ENCODE measurements around the gene PAX7. TPM values are rescaled to one million over a fixed set of nuclear protein-coding genes. Genes with fewer than 3 reads are reported as not detected.

Gene PAX7
- polyA plus RNA-seq, 1 of the 3 experiments (the other 2 are of a cell fraction), result not detected

DNA sequence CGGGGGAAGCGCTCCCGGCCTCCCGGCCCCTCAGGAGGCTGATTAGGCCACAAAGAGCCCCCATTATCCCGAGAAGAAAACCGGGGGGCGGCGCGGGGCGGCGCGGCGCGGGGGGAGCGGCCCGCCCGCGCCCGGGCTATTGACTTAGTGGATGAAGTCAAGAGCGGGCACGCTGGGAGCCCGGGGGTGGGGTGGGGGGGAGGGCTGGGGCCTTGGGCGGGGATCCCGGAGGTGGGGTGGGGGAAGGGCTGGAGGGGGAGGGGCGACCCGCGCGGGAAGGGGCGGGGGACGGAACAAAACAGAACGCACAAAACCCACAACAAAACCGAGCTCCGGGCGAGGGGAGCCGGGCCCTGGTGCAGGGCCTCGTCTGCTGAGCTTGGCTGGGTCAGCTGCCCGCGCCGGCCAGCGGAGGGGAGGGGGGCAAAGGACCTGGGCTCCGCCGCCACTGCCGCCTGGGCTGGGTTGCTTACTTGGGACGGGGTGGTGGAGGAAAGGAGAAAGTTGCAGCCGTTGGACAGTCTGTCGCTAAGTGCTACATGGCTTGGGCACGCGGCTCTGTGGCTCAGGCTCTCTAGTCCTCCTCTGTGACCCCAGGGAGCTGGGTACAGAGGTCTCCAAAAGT lies 16.3 kb downstream of the PAX7 start:
- no peak overlapping the region for H2AFZ ChIP-seq (ENCODE audit: low read depth)

DNA sequence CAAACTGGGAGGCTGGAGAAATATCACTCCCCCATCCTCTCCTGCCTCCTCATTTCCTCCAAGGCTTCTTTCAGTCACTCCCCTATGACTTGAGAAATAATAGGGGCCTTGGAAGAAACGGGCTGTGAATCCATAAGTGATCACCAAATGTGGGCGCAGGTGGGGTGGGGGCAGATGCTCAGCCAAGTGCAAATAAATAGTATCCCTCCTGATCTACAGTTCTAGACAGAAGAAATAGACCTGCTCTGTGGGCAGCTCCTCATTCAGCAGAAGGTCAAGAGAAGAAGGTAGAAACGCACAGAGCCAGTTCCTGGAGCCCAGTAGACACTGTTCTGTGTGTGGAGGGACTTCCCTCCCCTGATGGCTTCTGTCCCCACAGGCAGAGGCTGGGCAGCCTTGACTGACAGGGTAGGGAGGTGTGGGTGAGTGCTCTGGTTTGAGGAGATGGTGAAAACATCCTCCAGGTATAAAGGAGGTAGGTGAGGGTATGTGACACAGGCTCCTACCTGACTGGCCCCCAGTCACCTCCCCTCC lies 17.1 kb downstream of the PAX7 start:
- Histone ChIP-seq H3K79me2 (ENCODE audit: insufficient read depth) (no peaks in the 10 kb centered on the region), H3K9ac (no peak overlapping the region), H3K9me3 (no peaks in the 10 kb centered on the region), H3K4me1 (ENCODE audit: control insufficient read depth in 1 of 2, insufficient read depth in 2 of 2, low read depth in 1 of 2, low read length in 1 of 2) (no peaks in the 10 kb centered on the region), H3K4me3 (ENCODE audit: low read depth in 2 of 2, low read length in 1 of 2) (no peak overlapping the region), H3K27me3 (ENCODE audit: insufficient read depth) (peaks cover 60% of the 10 kb centered on the region), H3K27ac (ENCODE audit: low read depth in 2 of 2, low read length in 1 of 2) (no peak overlapping the region), H3K36me3 (replicated peaks in 1 of 2; ENCODE audit: control insufficient read depth in 1 of 2, insufficient read depth in 2 of 2, low read length in 1 of 2) (no peaks in the 10 kb centered on the region), H2AFZ (ENCODE audit: low read depth) (no peak overlapping the region), H4K20me1 (ENCODE audit: insufficient read depth) (no peaks in the 10 kb centered on the region), H3K4me2 (no peak overlapping the region), H3K9me2 (no peaks in the 10 kb centered on the region), H3F3A (replicated peaks; ENCODE audit: insufficient read depth) (no peaks in the 10 kb centered on the region)
- TF ChIP-seq, protein P1, sequence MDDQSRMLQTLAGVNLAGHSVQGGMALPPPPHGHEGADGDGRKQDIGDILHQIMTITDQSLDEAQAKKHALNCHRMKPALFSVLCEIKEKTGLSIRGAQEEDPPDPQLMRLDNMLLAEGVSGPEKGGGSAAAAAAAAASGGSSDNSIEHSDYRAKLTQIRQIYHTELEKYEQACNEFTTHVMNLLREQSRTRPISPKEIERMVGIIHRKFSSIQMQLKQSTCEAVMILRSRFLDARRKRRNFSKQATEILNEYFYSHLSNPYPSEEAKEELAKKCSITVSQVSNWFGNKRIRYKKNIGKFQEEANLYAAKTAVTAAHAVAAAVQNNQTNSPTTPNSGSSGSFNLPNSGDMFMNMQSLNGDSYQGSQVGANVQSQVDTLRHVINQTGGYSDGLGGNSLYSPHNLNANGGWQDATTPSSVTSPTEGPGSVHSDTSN (IDR thresholded peaks at IDR 0.05), result no peak
- TF ChIP-seq FOXM1 (IDR thresholded peaks at IDR 0.05; ENCODE audit: low read depth), result no peak
- TF ChIP-seq SIN3A (IDR thresholded peaks at IDR 0.05; ENCODE audit: borderline replicate concordance, low read depth, low read length), result no peak
- TF ChIP-seq EP300 (IDR thresholded peaks at IDR 0.05; ENCODE audit: borderline replicate concordance in 1 of 2, low read depth in 1 of 2, low read length in 1 of 2), result no peak
- no peak for TF ChIP-seq SMC3 (IDR thresholded peaks at IDR 0.05; ENCODE audit: low read depth, low read length)
- TF ChIP-seq, protein P2, sequence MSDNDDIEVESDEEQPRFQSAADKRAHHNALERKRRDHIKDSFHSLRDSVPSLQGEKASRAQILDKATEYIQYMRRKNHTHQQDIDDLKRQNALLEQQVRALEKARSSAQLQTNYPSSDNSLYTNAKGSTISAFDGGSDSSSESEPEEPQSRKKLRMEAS (IDR thresholded peaks at IDR 0.05; ENCODE audit: low read depth), result no peak
- TF ChIP-seq RAD21 (IDR thresholded peaks at IDR 0.05; ENCODE audit: low read length), result no peak
- TF ChIP-seq ELF1 (IDR thresholded peaks at IDR 0.05), result no peak
- TF ChIP-seq JUND (IDR thresholded peaks at IDR 0.05), result no peak
- TF ChIP-seq, protein P3, sequence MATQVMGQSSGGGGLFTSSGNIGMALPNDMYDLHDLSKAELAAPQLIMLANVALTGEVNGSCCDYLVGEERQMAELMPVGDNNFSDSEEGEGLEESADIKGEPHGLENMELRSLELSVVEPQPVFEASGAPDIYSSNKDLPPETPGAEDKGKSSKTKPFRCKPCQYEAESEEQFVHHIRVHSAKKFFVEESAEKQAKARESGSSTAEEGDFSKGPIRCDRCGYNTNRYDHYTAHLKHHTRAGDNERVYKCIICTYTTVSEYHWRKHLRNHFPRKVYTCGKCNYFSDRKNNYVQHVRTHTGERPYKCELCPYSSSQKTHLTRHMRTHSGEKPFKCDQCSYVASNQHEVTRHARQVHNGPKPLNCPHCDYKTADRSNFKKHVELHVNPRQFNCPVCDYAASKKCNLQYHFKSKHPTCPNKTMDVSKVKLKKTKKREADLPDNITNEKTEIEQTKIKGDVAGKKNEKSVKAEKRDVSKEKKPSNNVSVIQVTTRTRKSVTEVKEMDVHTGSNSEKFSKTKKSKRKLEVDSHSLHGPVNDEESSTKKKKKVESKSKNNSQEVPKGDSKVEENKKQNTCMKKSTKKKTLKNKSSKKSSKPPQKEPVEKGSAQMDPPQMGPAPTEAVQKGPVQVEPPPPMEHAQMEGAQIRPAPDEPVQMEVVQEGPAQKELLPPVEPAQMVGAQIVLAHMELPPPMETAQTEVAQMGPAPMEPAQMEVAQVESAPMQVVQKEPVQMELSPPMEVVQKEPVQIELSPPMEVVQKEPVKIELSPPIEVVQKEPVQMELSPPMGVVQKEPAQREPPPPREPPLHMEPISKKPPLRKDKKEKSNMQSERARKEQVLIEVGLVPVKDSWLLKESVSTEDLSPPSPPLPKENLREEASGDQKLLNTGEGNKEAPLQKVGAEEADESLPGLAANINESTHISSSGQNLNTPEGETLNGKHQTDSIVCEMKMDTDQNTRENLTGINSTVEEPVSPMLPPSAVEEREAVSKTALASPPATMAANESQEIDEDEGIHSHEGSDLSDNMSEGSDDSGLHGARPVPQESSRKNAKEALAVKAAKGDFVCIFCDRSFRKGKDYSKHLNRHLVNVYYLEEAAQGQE (IDR thresholded peaks at IDR 0.05; ENCODE audit: low read depth, low read length), result no peak
- no peak for DNase-seq
- ChIA-PET CTCF (interaction anchor here (0.9 to 2.5 kb wide), 3 partner anchors 10 to 228 kb away, joined by 3 to 8 read pairs (median 3); no protein-coding TSS in a partner anchor), POLR2A (no interaction called here)
- WGBS (ENCODE audit: low lambda C conversion rate), result 24% methylated on average over 3 of the region's 3 CpGs

More for the DNA sequence above, 16.3 kb downstream of the PAX7 start:
- Histone ChIP-seq H3K9ac (no peak overlapping the region), H3K27me3 (ENCODE audit: insufficient read depth) (peaks cover 69% of the 10 kb centered on the region), H3K4me1 (ENCODE audit: control insufficient read depth in 1 of 2, insufficient read depth in 2 of 2, low read depth in 1 of 2, low read length in 1 of 2) (no peaks in the 10 kb centered on the region), H3K27ac (ENCODE audit: low read depth in 2 of 2, low read length in 1 of 2) (no peak overlapping the region), H3K4me3 (ENCODE audit: low read depth in 2 of 2, low read length in 1 of 2) (no peak overlapping the region), H3F3A (replicated peaks; ENCODE audit: insufficient read depth) (no peaks in the 10 kb centered on the region), H3K79me2 (ENCODE audit: insufficient read depth) (no peaks in the 10 kb centered on the region), H3K4me2 (peak overlapping the region; percentile 15; the same call in 1 of the 2 replicates), H3K36me3 (replicated peaks in 1 of 2; ENCODE audit: control insufficient read depth in 1 of 2, insufficient read depth in 2 of 2, low read length in 1 of 2) (no peaks in the 10 kb centered on the region), H3K9me2 (no peaks in the 10 kb centered on the region), H4K20me1 (ENCODE audit: insufficient read depth) (no peaks in the 10 kb centered on the region), H3K9me3 (no peaks in the 10 kb centered on the region)
- TF ChIP-seq CHD2 (IDR thresholded peaks at IDR 0.05; ENCODE audit: low read length, partially characterized antibody) (no peak), POLR2AphosphoS5 (IDR thresholded peaks at IDR 0.05; ENCODE audit: low read depth, low read length) (no peak), EP300 (IDR thresholded peaks at IDR 0.05; ENCODE audit: borderline replicate concordance in 1 of 2, low read depth in 1 of 2, low read length in 1 of 2) (no peak), NFIC (IDR thresholded peaks at IDR 0.05; ENCODE audit: borderline replicate concordance) (no peak), RXRA (IDR thresholded peaks at IDR 0.05; ENCODE audit: borderline replicate concordance, low read depth) (no peak), RCOR1 (IDR thresholded peaks at IDR 0.05; ENCODE audit: low read length) (no peak), TEAD4 (IDR thresholded peaks at IDR 0.05; ENCODE audit: borderline replicate concordance, insufficient read depth) (no peak), MEF2A (IDR thresholded peaks at IDR 0.05; ENCODE audit: borderline replicate concordance, low read depth) (no peak), FOXM1 (IDR thresholded peaks at IDR 0.05; ENCODE audit: low read depth) (no peak), SMC3 (IDR thresholded peaks at IDR 0.05; ENCODE audit: low read depth, low read length) (no peak), JUND (IDR thresholded peaks at IDR 0.05) (no peak), GATA2 (CRISPR knock-in tag; IDR thresholded peaks at IDR 0.05) (no peak), EZH2phosphoT487 (IDR thresholded peaks at IDR 0.05; ENCODE audit: borderline replicate concordance, low read depth) (no peak), RAD21 (IDR thresholded peaks at IDR 0.05; ENCODE audit: low read length) (no peak), SIN3A (IDR thresholded peaks at IDR 0.05; ENCODE audit: borderline replicate concordance, low read depth, low read length) (no peak), MXI1 (IDR thresholded peaks at IDR 0.05; ENCODE audit: low read depth, low read length) (no peak)
- CTCF ChIA-PET, result interaction anchor here (0.9 to 3.2 kb wide), 4 partner anchors 10 to 228 kb away, joined by 3 to 21 read pairs (median 6); no protein-coding TSS in a partner anchor
- DNase-seq, result peak; percentile 71
- POLR2A ChIA-PET, result no interaction called here
- 19% methylated on average over 25 of the region's 48 CpGs for WGBS (ENCODE audit: low lambda C conversion rate)

Measured in SK-N-SH (cell line).